K562 (cell line): ENCODE measurements around the gene SCUBE2. TPM values are rescaled to one million over a fixed set of nuclear protein-coding genes. Genes with fewer than 3 reads are reported as not detected.

ENCODE experiments used
- ATAC-seq: fragments of 200-7000 bp; cut with Tn5 transposase; 3 replicates; pipeline ENCODE4 v1.9.1; 2020; ENCODE audit warnings: moderate library complexity
- BruUV-seq: library from RNA; stranded (reverse); fragments of 400-500 nt; replicated peaks from 2 replicates; lab custom pipeline; 2021; lab: Mats Ljungman, UMichigan
- CTCF ChIA-PET: fragments of 300-600 bp; formaldehyde crosslinking; extraction: SDS; loops from one replicate; lab custom pipeline; 2021; ENCODE audit warnings: low intra/inter-chr PET ratio; lab: Yijun Ruan, JAX
- POLR2A ChIA-PET: fragments of 300-600, 350-650 bp; sonication (Branson Sonifier 250); formaldehyde crosslinking; extraction: SDS; loops from one replicate; lab custom pipeline; 2021; ENCODE audit warnings: antibody characterized with exemption, inconsistent platforms; lab: Yijun Ruan, JAX
- DNase-seq, 4 experiments: peaks; one replicate each; pipeline versions ENCODE4 v3.0.0 to v3.0.0-alpha.2; 2011 to 2018; ENCODE audit warnings: low spot score in 3 of 4, mixed read lengths in 3 of 4; ENCODE audit errors: extremely low read depth in 1 of 4
- FAIRE-seq: peaks from 2 replicates; lab custom pipeline; 2011; peaks lifted over from hg19 to GRCh38; lab: Jason Lieb, UNC
- H2AFZ ChIP-seq: 2 replicates; pipeline ENCODE4 v1.6.0; 2011; ENCODE audit warnings: low read depth, low read length, control low read depth, inconsistent platforms
- H3K27ac ChIP-seq: fragments of 200-600 bp; 3 replicates; pipeline ENCODE4 v1.8.0; 2011; ENCODE audit warnings: low read depth, mild to moderate bottlenecking, control low read depth, inconsistent platforms, low read length, moderate library complexity, mixed read lengths; ENCODE audit errors: extremely low read depth
- H3K27me3 ChIP-seq, 2 experiments: fragments of 300-600 bp in 1 of 2; 2 replicates in 1 of 2; 3 replicates in 1 of 2; pipeline versions ENCODE4 v1.6.0 to v1.8.0; 2011; ENCODE audit warnings: inconsistent platforms in 2 of 2, low read length in 2 of 2, mild to moderate bottlenecking in 1 of 2, mixed read lengths in 1 of 2, moderate library complexity in 1 of 2; ENCODE audit not compliant: control insufficient read depth in 2 of 2, insufficient read depth in 2 of 2
- H3K36me3 ChIP-seq: fragments of 300-600 bp; 3 replicates; pipeline ENCODE4 v1.8.0; 2011; ENCODE audit warnings: mild to moderate bottlenecking, low read length, inconsistent platforms; ENCODE audit not compliant: control insufficient read depth, insufficient read depth
- H3K4me1 ChIP-seq, 2 experiments: fragments of 200-600 bp in 1 of 2; replicated peaks in 1 of 2; 2 replicates in 1 of 2; 3 replicates in 1 of 2; pipeline versions ENCODE4 v1.5.1 to v1.8.0; 2011; ENCODE audit warnings: inconsistent platforms in 2 of 2, low read length in 2 of 2, mild to moderate bottlenecking in 1 of 2, mixed read lengths in 1 of 2, moderate library complexity in 1 of 2; ENCODE audit not compliant: control insufficient read depth in 2 of 2, insufficient read depth in 2 of 2
- H3K4me2 ChIP-seq: 2 replicates; pipeline ENCODE4 v1.6.1; 2011; ENCODE audit warnings: low read length, control low read depth, inconsistent platforms, mixed read lengths; ENCODE audit not compliant: insufficient read depth
- H3K4me3 ChIP-seq: fragments of 200-600 bp; sonication (generic), shearing (Covaris generic); 2 replicates; pipeline ENCODE4 v1.5.1; 2016; ENCODE audit warnings: control low read depth, inconsistent platforms
- H3K79me2 ChIP-seq: fragments of 200-600 bp; 3 replicates; pipeline ENCODE4 v1.8.0; 2011; ENCODE audit warnings: low read length, inconsistent platforms; ENCODE audit not compliant: control insufficient read depth, insufficient read depth
- H3K9ac ChIP-seq, 2 experiments: 2 replicates each; pipeline versions ENCODE4 v1.6.0 to v1.6.1; 2011; ENCODE audit warnings: low read depth in 2 of 2, low read length in 2 of 2, control low read depth in 1 of 2, inconsistent platforms in 1 of 2, mild to moderate bottlenecking in 1 of 2, mixed read lengths in 1 of 2; ENCODE audit not compliant: insufficient read depth in 1 of 2
- H3K9me1 ChIP-seq: one replicate; pipeline ENCODE4 v1.6.0; 2011; ENCODE audit warnings: inconsistent platforms, mild to moderate bottlenecking, low read length, moderate library complexity; ENCODE audit not compliant: control insufficient read depth, insufficient read depth
- H3K9me3 ChIP-seq: replicated peaks from 2 replicates; pipeline ENCODE4 v1.5.1; 2011; ENCODE audit warnings: low read depth, low read length, inconsistent platforms; ENCODE audit not compliant: control insufficient read depth, insufficient read depth
- H4K20me1 ChIP-seq: replicated peaks from 2 replicates; pipeline ENCODE4 v1.6.1; 2011; ENCODE audit warnings: low read length, inconsistent platforms, mixed read lengths; ENCODE audit not compliant: control insufficient read depth, insufficient read depth
- DIDO1 ChIP-seq: fragments of 450-650 bp; IDR thresholded peaks from 2 replicates; pipeline ENCODE4 v1.6.1; 2016; ENCODE audit warnings: low read depth, missing biosample characterization, missing genetic modification characterization
- GATAD2A ChIP-seq: fragments of 450-650 bp; IDR thresholded peaks from 2 replicates; pipeline ENCODE4 v1.6.1; 2017
- KAT2B ChIP-seq: IDR thresholded peaks from one replicate; pipeline ENCODE4 v1.6.1; 2012; ENCODE audit warnings: low read depth, mild to moderate bottlenecking, control low read depth, inconsistent platforms, low read length, moderate library complexity
- KLF13 ChIP-seq: fragments of 450-650 bp; IDR thresholded peaks from 2 replicates; pipeline ENCODE4 v1.6.1; 2016; ENCODE audit warnings: missing genetic modification characterization, low read depth, mild to moderate bottlenecking, missing compliant biosample characterization, moderate library complexity, borderline replicate concordance
- PURB ChIP-seq: sonication (generic); formaldehyde crosslinking; IDR thresholded peaks from 2 replicates; pipeline ENCODE4 v1.9.0; 2021; ENCODE audit warnings: low read depth, mild to moderate bottlenecking, missing genetic modification reagents
- ZNF318 ChIP-seq, 2 experiments: fragments of 450-650 bp; IDR thresholded peaks; 2 replicates each; pipeline ENCODE4 v1.6.1; 2016; ENCODE audit warnings: mild to moderate bottlenecking in 2 of 2, borderline replicate concordance in 1 of 2, low read depth in 1 of 2, moderate library complexity in 1 of 2
- WGBS: fragments of 100-300 bp; shearing (Covaris generic); methylation state at CpG from one replicate; pipeline ENCODE4 v1.1.6; 2016; ENCODE audit warnings: low coverage, mixed read lengths; ENCODE audit not compliant: insufficient coverage; ENCODE audit errors: missing lambda C conversion rate; 5-methylcytosine and 5-hydroxymethylcytosine counted together
- in situ Hi-C: fragments of 300-500 bp; cut with MboI; formaldehyde crosslinking; loops from 4 replicates; pipeline ENCODE4 v1.15.0; 2018; ENCODE audit warnings: inconsistent platforms, mixed read lengths
- intact Hi-C: fragments of 100-400 bp; cut with micrococcal nuclease; formaldehyde crosslinking; loops from 2 replicates; pipeline ENCODE4 v1.14.2; 2022
- polyA plus RNA-seq, 8 experiments: library from polyadenylated mRNA; depleted of rRNA in 4 of 8; stranded (reverse) in 5 of 8; unstranded in 3 of 8; fragments of >200 nt; fragmentation: Nextera tagmentation in 2 of 8; fragmentation: Illumina TruSeq in 1 of 8; extraction: Ambion mirVana in 2 of 8; extraction: Trizol in 1 of 8; gene quantifications; 2 replicates each; pipeline versions ENCODE4 v1.2.1 to v1.2.3, GENCODE V29; 2011 to 2014; ENCODE audit warnings: inconsistent platforms in 1 of 8, missing spikeins in 1 of 8
- total RNA-seq, 7 experiments: library from RNA; depleted of rRNA in 6 of 7; stranded (reverse); fragments of >200 nt in 6 of 7; fragmentation: Illumina TruSeq in 2 of 7; extraction: Trizol in 2 of 7; gene quantifications; 2 replicates each; pipeline versions ENCODE4 v1.2.1 to v1.2.3, GENCODE V29; 2011 to 2021; ENCODE audit warnings: low replicate concordance in 1 of 7
- TF ChIP-seq, protein P1 (sequence below): sonication (generic); formaldehyde crosslinking; IDR thresholded peaks from 2 replicates; pipeline ENCODE4 v1.8.0; 2023; ENCODE audit warnings: missing genetic modification reagents, mild to moderate bottlenecking, borderline replicate concordance

The SCUBE2 gene
- total and polyA plus RNA-seq, 9 of the 15 experiments (the other 6 are each of a cell fraction or from before 2014, with no cell fraction given): 0.06 to 0.40 (median 0.07) TPM; not detected in 6

DNA sequence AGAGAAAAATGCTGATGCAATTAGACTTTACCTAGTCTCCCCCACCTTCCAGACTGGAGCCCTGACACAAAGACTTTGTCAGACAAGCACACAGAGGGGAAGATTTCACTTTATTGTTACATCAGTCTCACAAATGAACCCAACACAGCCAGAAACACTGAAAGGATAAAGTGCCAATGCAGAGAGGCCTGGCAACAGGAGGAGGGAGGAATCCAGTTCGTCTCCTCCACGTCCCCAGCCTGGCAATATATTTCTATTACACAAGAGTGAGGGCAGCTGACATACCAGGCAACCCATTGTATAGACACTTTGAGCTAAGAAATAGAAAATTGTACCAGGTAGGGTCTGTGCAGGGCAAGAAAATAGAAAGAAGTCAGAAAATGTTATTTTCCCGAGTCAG, 110.9 kb downstream of the SCUBE2 start:
- ChIA-PET CTCF (no interaction called here), POLR2A (interaction anchor here (0.7 kb wide), 1 partner anchor 9 kb away, joined by 3 read pairs; no protein-coding TSS in a partner anchor)
- no peaks in the 10 kb centered on the region for H4K20me1 ChIP-seq
- no peaks in the 10 kb centered on the region for H3K79me2 ChIP-seq
- no peak for ATAC-seq
- WGBS: 33% methylated on average over 3 of the region's 3 CpGs
- no peak overlapping the region for H3K9ac ChIP-seq
- no peak overlapping the region for H3K4me2 ChIP-seq
- H3K9me1 ChIP-seq: no peaks in the 10 kb centered on the region
- intact Hi-C loops: no loop called here
- no peaks in the 10 kb centered on the region; a peak in 1 of 5 replicates for H3K4me1 ChIP-seq
- H3K27me3 ChIP-seq: no peaks in the 10 kb centered on the region
- no TSS peak for BruUV-seq
- H3K27ac ChIP-seq: no peak overlapping the region
- in situ Hi-C loops: no loop called here
- H3K9me3 ChIP-seq: no peaks in the 10 kb centered on the region
- no peak for DNase-seq
- FAIRE-seq: no peak
- H3K4me3 ChIP-seq: no peak overlapping the region
- peaks cover 5% of the 10 kb centered on the region; the same call in 1 of the 3 replicates for H3K36me3 ChIP-seq
- no peak overlapping the region for H2AFZ ChIP-seq
- TF ChIP-seq GATAD2A (no peak), KLF13 (tag) (no peak), PURB (no peak), DIDO1 (tag) (no peak), ZNF318 (IDR thresholded peaks at IDR 0.05; ENCODE audit: borderline replicate concordance in 1 of 2, low read depth in 1 of 2) (no peak), KAT2B (no peak)
- TF ChIP-seq, protein P1, sequence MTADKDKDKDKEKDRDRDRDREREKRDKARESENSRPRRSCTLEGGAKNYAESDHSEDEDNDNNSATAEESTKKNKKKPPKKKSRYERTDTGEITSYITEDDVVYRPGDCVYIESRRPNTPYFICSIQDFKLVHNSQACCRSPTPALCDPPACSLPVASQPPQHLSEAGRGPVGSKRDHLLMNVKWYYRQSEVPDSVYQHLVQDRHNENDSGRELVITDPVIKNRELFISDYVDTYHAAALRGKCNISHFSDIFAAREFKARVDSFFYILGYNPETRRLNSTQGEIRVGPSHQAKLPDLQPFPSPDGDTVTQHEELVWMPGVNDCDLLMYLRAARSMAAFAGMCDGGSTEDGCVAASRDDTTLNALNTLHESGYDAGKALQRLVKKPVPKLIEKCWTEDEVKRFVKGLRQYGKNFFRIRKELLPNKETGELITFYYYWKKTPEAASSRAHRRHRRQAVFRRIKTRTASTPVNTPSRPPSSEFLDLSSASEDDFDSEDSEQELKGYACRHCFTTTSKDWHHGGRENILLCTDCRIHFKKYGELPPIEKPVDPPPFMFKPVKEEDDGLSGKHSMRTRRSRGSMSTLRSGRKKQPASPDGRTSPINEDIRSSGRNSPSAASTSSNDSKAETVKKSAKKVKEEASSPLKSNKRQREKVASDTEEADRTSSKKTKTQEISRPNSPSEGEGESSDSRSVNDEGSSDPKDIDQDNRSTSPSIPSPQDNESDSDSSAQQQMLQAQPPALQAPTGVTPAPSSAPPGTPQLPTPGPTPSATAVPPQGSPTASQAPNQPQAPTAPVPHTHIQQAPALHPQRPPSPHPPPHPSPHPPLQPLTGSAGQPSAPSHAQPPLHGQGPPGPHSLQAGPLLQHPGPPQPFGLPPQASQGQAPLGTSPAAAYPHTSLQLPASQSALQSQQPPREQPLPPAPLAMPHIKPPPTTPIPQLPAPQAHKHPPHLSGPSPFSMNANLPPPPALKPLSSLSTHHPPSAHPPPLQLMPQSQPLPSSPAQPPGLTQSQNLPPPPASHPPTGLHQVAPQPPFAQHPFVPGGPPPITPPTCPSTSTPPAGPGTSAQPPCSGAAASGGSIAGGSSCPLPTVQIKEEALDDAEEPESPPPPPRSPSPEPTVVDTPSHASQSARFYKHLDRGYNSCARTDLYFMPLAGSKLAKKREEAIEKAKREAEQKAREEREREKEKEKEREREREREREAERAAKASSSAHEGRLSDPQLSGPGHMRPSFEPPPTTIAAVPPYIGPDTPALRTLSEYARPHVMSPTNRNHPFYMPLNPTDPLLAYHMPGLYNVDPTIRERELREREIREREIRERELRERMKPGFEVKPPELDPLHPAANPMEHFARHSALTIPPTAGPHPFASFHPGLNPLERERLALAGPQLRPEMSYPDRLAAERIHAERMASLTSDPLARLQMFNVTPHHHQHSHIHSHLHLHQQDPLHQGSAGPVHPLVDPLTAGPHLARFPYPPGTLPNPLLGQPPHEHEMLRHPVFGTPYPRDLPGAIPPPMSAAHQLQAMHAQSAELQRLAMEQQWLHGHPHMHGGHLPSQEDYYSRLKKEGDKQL (CRISPR knock-in tag): no peak
